ENCODE results near the gene SOHLH2.

GRCh38 chr13:36131222-36131930, 83.0 kb downstream of the SOHLH2 start, which contains the start of gene DCLK1:
- TF ChIP-seq CTCF (conservative IDR thresholded peaks at IDR 0.05) (no peak), ZFX (IDR thresholded peaks at IDR 0.05) (no peak)
